KMS-11 (cell line): ENCODE measurements around the gene NECTIN1.

Experiments
- H2AFZ ChIP-seq: fragments of 200-600 bp; sonication (generic); 2 replicates; pipeline ENCODE4 v1.6.1; 2016; ENCODE audit warnings: antibody characterized with exemption, mixed run types, low read depth
- H3K27ac ChIP-seq: fragments of 200-600 bp; sonication (generic); 2 replicates; pipeline ENCODE4 v1.6.1; 2016; ENCODE audit warnings: mild to moderate bottlenecking, mixed run types
- H3K27me3 ChIP-seq: fragments of 200-600 bp; sonication (generic); 2 replicates; pipeline ENCODE4 v1.6.1; 2017; ENCODE audit warnings: mild to moderate bottlenecking, low read depth, mixed run types, moderate library complexity; ENCODE audit not compliant: insufficient read depth
- H3K36me3 ChIP-seq: fragments of 200-600 bp; sonication (generic); 2 replicates; pipeline ENCODE4 v1.6.1; 2017; ENCODE audit warnings: mild to moderate bottlenecking, mixed run types; ENCODE audit not compliant: insufficient read depth
- H3K4me1 ChIP-seq: fragments of 200-600 bp; sonication (generic); 2 replicates; pipeline ENCODE4 v1.6.1; 2016; ENCODE audit warnings: mild to moderate bottlenecking, low read depth, mixed run types; ENCODE audit not compliant: poor library complexity, severe bottlenecking
- H3K4me2 ChIP-seq: fragments of 200-600 bp; sonication (generic); 2 replicates; pipeline ENCODE4 v1.7.0; 2016; ENCODE audit warnings: mild to moderate bottlenecking, mixed run types
- H3K4me3 ChIP-seq: fragments of 200-600 bp; sonication (generic); IDR thresholded peaks from 2 replicates; pipeline ENCODE4 v1.6.1; 2017; ENCODE audit warnings: low read depth, low read length, mixed read lengths; ENCODE audit not compliant: insufficient read depth
- H3K79me2 ChIP-seq: fragments of 200-600 bp; sonication (generic); 2 replicates; pipeline ENCODE4 v1.6.1; 2016; ENCODE audit warnings: low read depth, mixed run types; ENCODE audit not compliant: insufficient read depth
- H3K9ac ChIP-seq: fragments of 200-600 bp; sonication (generic); 2 replicates; pipeline ENCODE4 v1.6.1; 2016; ENCODE audit warnings: mild to moderate bottlenecking, mixed run types
- H4K20me1 ChIP-seq: fragments of 200-600 bp; sonication (generic); 2 replicates; pipeline ENCODE4 v1.6.1; 2016; ENCODE audit warnings: mild to moderate bottlenecking, mixed run types; ENCODE audit not compliant: insufficient read depth
- CTCF ChIP-seq: fragments of 200-600 bp; sonication (generic); conservative IDR thresholded peaks from 2 replicates; pipeline ENCODE4 v1.6.1; 2017; ENCODE audit warnings: low read depth, mild to moderate bottlenecking, antibody characterized with exemption, low read length, moderate library complexity, mixed read lengths

Gene NECTIN1

GRCh38 chr11:119771172-119771770, 42.3 kb upstream of the NECTIN1 start:
- Histone ChIP-seq H3K27me3 (0 out of 2 replicates have a peak, but pooled peaks cover 1% of the 10 kb centered on the region), H3K4me2 (no peak overlapping the region), H4K20me1 (no peaks in the 10 kb centered on the region), H3K27ac (no peak overlapping the region), H3K4me3 (no peak overlapping the region), H3K4me1 (no peaks in the 10 kb centered on the region), H3K36me3 (no peaks in the 10 kb centered on the region), H3K79me2 (no peaks in the 10 kb centered on the region), H3K9ac (no peak overlapping the region), H2AFZ (no peak overlapping the region)
- TF ChIP-seq CTCF: no peak

- Histone ChIP-seq H2AFZ (no peak overlapping the region), H3K9ac (no peak overlapping the region), H3K4me3 (no peak overlapping the region), H3K79me2 (no peaks in the 10 kb centered on the region), H3K27me3 (no peaks in the 10 kb centered on the region), H3K36me3 (no peaks in the 10 kb centered on the region), H3K4me2 (no peak overlapping the region), H4K20me1 (no peaks in the 10 kb centered on the region), H3K4me1 (no peaks in the 10 kb centered on the region), H3K27ac (no peak overlapping the region)
- TF ChIP-seq CTCF: no peak
Observed at GRCh38 chr11:119765628-119766027, 36.6 kb upstream of the NECTIN1 start.

- no peak for TF ChIP-seq CTCF
- Histone ChIP-seq H3K9ac (no peak overlapping the region), H3K27ac (no peak overlapping the region), H3K4me1 (no peaks in the 10 kb centered on the region), H3K27me3 (no peaks in the 10 kb centered on the region), H2AFZ (no peak overlapping the region), H4K20me1 (no peaks in the 10 kb centered on the region), H3K36me3 (no peaks in the 10 kb centered on the region), H3K4me3 (no peak overlapping the region), H3K4me2 (no peak overlapping the region), H3K79me2 (no peaks in the 10 kb centered on the region)
Observed at GRCh38 chr11:119764108-119764868, 35.3 kb upstream of the NECTIN1 start.

- no peak for TF ChIP-seq CTCF
- Histone ChIP-seq H3K27ac (no peak overlapping the region), H3K27me3 (no peaks in the 10 kb centered on the region), H3K4me2 (no peak overlapping the region), H3K36me3 (no peaks in the 10 kb centered on the region), H3K4me1 (no peaks in the 10 kb centered on the region), H4K20me1 (no peaks in the 10 kb centered on the region), H3K9ac (no peak overlapping the region), H3K4me3 (no peak overlapping the region), H3K79me2 (no peaks in the 10 kb centered on the region), H2AFZ (no peak overlapping the region)
Observed at GRCh38 chr11:119763071-119763728, 34.2 kb upstream of the NECTIN1 start.
